GM21390 (cell line): ENCODE data around the gene SLC44A4.
A peak's percentile ranks its signal among the peaks of the same experiment; 100 is the strongest.
"Not testable (repeated sequence)": the region's sequence is repeated elsewhere in the genome, so short reads cannot be mapped to it uniquely, and the experiment has no call there.

Source experiments
- ATAC-seq: cut with Tn5 transposase; IDR thresholded peaks from one replicate; pipeline ENCODE4 v1.9.1; 2021; ENCODE audit not compliant: unreplicated experiment

Gene SLC44A4

GRCh38 chr6:31830886-31831335 is 47.9 kb downstream of the SLC44A4 start:
- ATAC-seq: no peak

- no peak for ATAC-seq
Measured at GRCh38 chr6:31829633-31830283, 49.0 kb downstream of the SLC44A4 start.

- ATAC-seq: peak; percentile 62
Measured at GRCh38 chr6:31827286-31828079, 51.3 kb downstream of the SLC44A4 start, which contains the start of gene HSPA1B. TSS of gene HSPA1B (plus strand) at chr6:31827738. CDS start at chr6:31827951, 213 bp downstream.

GRCh38 chr6:31826793-31827285 is 52.0 kb downstream of the SLC44A4 start:
- ATAC-seq: peak; percentile 9

- ATAC-seq: no peak
Measured at GRCh38 chr6:31825553-31825952, 53.2 kb downstream of the SLC44A4 start.

GRCh38 chr6:31823592-31824196 is 55.1 kb downstream of the SLC44A4 start:
- not testable (repeated sequence) for ATAC-seq

GRCh38 chr6:31822036-31822821 is 56.6 kb downstream of the SLC44A4 start:
- no peak for ATAC-seq

GRCh38 chr6:31821301-31822035 is 57.3 kb downstream of the SLC44A4 start:
- ATAC-seq: no peak

GRCh38 chr6:31820399-31820798 is 58.4 kb downstream of the SLC44A4 start:
- ATAC-seq: not testable (repeated sequence)

- ATAC-seq: no peak
Measured at GRCh38 chr6:31819871-31820299, 58.9 kb downstream of the SLC44A4 start.

GRCh38 chr6:31817929-31818511 is 60.8 kb downstream of the SLC44A4 start:
- ATAC-seq: not testable (repeated sequence)

- ATAC-seq: not testable (repeated sequence)
Measured at GRCh38 chr6:31817133-31817928, 61.5 kb downstream of the SLC44A4 start.

GRCh38 chr6:31815025-31815838 is 63.6 kb downstream of the SLC44A4 start, which contains the start of the genes HSPA1A and HSPA1L:
TSS of gene HSPA1A (plus strand) at chr6:31815543. CDS start at chr6:31815757, 214 bp downstream.
TSS of gene HSPA1L (minus strand) at chr6:31815283. CDS start at chr6:31811972, 3,311 bp downstream.
- peak; percentile 34 for ATAC-seq

GRCh38 chr6:31814677-31815024 is 64.1 kb downstream of the SLC44A4 start:
- ATAC-seq: no peak

GRCh38 chr6:31813465-31813849 is 65.3 kb downstream of the SLC44A4 start:
- no peak for ATAC-seq
